ENCODE data around the gene FADS3. TPM values are rescaled to one million over a fixed set of nuclear protein-coding genes. Genes with fewer than 3 reads are reported as not detected.
A peak's percentile ranks its signal among the peaks of the same experiment; 100 is the strongest.

FADS3 gene
- polyA plus RNA-seq, 1 donor = 9.1 TPM

DNA sequence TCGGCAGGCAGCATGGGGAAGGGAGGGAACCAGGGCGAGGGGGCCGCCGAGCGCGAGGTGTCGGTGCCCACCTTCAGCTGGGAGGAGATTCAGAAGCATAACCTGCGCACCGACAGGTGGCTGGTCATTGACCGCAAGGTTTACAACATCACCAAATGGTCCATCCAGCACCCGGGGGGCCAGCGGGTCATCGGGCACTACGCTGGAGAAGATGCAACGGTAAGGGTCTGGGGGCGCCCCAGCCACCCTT is 63.0 kb downstream of the FADS3 start:
- Histone ChIP-seq H3K27ac (ENCODE audit: low read length) (peak overlapping the region; percentile 66), H3K4me1 (ENCODE audit: control insufficient read depth, insufficient read depth, low read length) (peaks cover 11% of the 10 kb centered on the region), H3K4me3 (ENCODE audit: low read length) (peak overlapping the region; percentile 47), H3K27me3 (ENCODE audit: control insufficient read depth, insufficient read depth, low read length) (peaks cover 60% of the 10 kb centered on the region), H3K36me3 (ENCODE audit: control insufficient read depth, insufficient read depth, low read length) (no peaks in the 10 kb centered on the region), H3K9me3 (ENCODE audit: control insufficient read depth, low read depth, low read length) (peaks cover 2% of the 10 kb centered on the region)
- WGBS (ENCODE audit: insufficient coverage, low lambda C conversion rate) = no CpG with 5 or more reads among the region's 16 CpGs
- no peak for DNase-seq

DNA sequence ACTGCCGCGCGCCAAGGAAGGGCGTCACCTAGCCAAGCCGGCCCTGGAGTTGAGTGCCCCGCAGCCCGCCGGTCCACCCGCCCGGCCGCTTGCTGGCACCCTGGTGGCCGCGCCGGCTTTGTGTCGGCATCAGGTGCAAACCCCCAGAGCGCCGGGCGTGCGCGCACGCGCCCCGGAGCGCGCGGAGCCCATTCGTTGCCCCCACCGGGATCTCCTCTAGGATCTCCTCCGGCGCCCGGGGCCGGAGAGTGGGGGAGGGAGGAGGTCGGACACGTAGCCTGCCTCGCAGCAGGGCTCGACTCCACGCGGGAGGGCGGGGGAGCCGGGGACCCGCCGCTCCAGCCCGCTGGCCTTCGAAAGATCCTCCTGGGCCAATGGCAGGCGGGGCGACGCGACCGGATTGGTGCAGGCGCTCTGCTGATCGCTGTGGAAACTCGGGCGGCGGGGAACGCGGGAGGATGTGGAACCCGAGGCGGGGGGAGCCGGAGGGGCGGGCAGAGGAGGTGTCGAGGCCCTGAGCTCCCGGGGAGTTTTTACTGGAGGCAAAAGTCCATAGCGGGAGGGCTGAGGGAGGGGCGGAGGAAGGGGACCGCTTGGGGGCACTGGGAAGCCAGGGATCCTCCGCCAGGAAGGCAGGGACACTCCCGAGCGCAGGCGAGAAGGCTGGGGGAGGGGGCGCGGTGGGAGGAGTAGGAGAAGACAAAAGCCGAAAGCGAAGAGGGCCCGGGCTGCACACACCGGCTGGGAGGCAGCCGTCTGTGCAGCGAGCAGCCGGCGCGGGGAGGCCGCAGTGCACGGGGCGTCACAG is 63.6 kb downstream of the FADS3 start, which contains the start of gene FADS2:
Gene FADS2, plus strand, starts transcription at position 730 of the 808 bp plus-strand sequence. CDS start 91 bp downstream, outside the sequence.
- peak within 1 kb of the TSS; percentile 66 for H3K27ac ChIP-seq (ENCODE audit: low read length)
- no peaks in the 10 kb centered on the region for H3K36me3 ChIP-seq (ENCODE audit: control insufficient read depth, insufficient read depth, low read length)
- H3K9me3 ChIP-seq (ENCODE audit: control insufficient read depth, low read depth, low read length) = peaks cover 2% of the 10 kb centered on the region
- peak within 1 kb of the TSS; percentile 47 for H3K4me3 ChIP-seq (ENCODE audit: low read length)
- H3K27me3 ChIP-seq (ENCODE audit: control insufficient read depth, insufficient read depth, low read length) = peaks cover 60% of the 10 kb centered on the region
- no CpG with 5 or more reads among the region's 83 CpGs for WGBS (ENCODE audit: insufficient coverage, low lambda C conversion rate)
- DNase-seq = peak; percentile 74 to 80
- peaks cover 11% of the 10 kb centered on the region for H3K4me1 ChIP-seq (ENCODE audit: control insufficient read depth, insufficient read depth, low read length)

DNA sequence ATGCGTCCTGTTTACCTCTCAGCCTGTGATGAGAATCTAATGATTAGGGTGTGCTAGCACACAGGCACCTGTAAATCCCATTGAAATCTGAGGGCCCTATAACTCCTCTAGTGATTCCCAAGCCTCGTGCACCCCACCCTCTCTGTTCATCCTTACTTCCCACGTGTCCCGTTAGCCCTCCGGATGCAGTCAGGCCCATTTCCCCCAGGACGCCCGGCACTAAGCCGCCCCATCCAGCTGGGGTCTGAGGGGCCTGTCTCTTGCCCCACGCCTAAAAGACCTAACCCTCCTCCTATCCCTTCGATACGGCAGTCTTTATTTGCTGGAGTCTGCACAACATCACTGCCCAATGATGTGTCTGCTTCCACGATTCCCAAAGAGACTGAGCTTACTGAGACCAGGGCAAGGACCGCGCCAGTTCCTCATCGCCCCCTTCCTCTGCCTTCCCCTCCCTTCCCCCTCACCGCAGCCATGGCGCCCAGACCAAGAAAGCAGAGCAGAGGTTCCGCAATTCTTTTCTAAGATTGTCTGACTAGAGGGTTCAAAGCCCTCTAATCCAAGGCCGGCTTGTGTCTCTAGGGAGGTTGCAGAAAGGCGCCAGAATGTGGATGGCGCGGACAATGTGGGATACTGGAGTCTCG is 64.3 kb downstream of the FADS3 start:
- peak overlapping the region; percentile 44 for H3K4me3 ChIP-seq (ENCODE audit: low read length)
- peaks cover 57% of the 10 kb centered on the region for H3K27me3 ChIP-seq (ENCODE audit: control insufficient read depth, insufficient read depth, low read length)
- peaks cover 2% of the 10 kb centered on the region for H3K9me3 ChIP-seq (ENCODE audit: control insufficient read depth, low read depth, low read length)
- peak overlapping the region; percentile 66 for H3K27ac ChIP-seq (ENCODE audit: low read length)
- DNase-seq = no peak
- no peaks in the 10 kb centered on the region for H3K36me3 ChIP-seq (ENCODE audit: control insufficient read depth, insufficient read depth, low read length)
- H3K4me1 ChIP-seq (ENCODE audit: control insufficient read depth, insufficient read depth, low read length) = peaks cover 11% of the 10 kb centered on the region
- WGBS (ENCODE audit: insufficient coverage, low lambda C conversion rate) = no CpG with 5 or more reads among the region's 23 CpGs

Other genes with a start within 250 kb of the FADS3 start
- 12.0 TPM for gene DAGLA, start 211.2 kb downstream of the FADS3 start, polyA plus RNA-seq
- 55.5 TPM for gene MYRF, start 138.9 kb downstream of the FADS3 start, polyA plus RNA-seq
- gene TMEM258, start 98.9 kb downstream of the FADS3 start, polyA plus RNA-seq = 189 TPM
- gene FEN1, start 98.6 kb downstream of the FADS3 start, polyA plus RNA-seq = 21.5 TPM
- 9.0 TPM for gene FADS1, start 74.5 kb downstream of the FADS3 start, polyA plus RNA-seq
- gene FADS2, start 63.2 kb downstream of the FADS3 start, polyA plus RNA-seq = 28.8 TPM
- gene RAB3IL1, start 26.0 kb upstream of the FADS3 start, polyA plus RNA-seq = 19.6 TPM
- gene BEST1, start 58.8 kb upstream of the FADS3 start, polyA plus RNA-seq = 3.9 TPM
- gene FTH1, start 76.1 kb upstream of the FADS3 start, polyA plus RNA-seq = 5,100 TPM
- 22.5 TPM for gene INCENP, start 232.5 kb upstream of the FADS3 start, polyA plus RNA-seq

Data from large intestine (tissue), 3 donors.